Endothelial cell (in vitro differentiated cells): ENCODE data around the gene IGDCC3. TPM values are rescaled to one million over a fixed set of nuclear protein-coding genes. Genes with fewer than 3 reads are reported as not detected.

Experiments used
- DNase-seq: peaks from one replicate; pipeline ENCODE4 v3.0.0; 2021; ENCODE audit warnings: low spot score
- H3K27ac Mint-ChIP-seq: one replicate; pipeline ENCODE4 v1.8.0; 2021; ENCODE audit warnings: mixed read lengths, inconsistent platforms; ENCODE audit not compliant: unreplicated experiment
- H3K27me3 Mint-ChIP-seq: one replicate; pipeline ENCODE4 v1.8.0; 2021; ENCODE audit warnings: mild to moderate bottlenecking, moderate library complexity, mixed read lengths, inconsistent platforms; ENCODE audit not compliant: unreplicated experiment
- H3K36me3 Mint-ChIP-seq: one replicate; pipeline ENCODE4 v1.8.0; 2021; ENCODE audit warnings: mild to moderate bottlenecking, low read depth, mixed read lengths, inconsistent platforms; ENCODE audit not compliant: unreplicated experiment
- H3K4me1 Mint-ChIP-seq: one replicate; pipeline ENCODE4 v1.8.0; 2021; ENCODE audit warnings: mild to moderate bottlenecking, mixed read lengths, inconsistent platforms; ENCODE audit not compliant: unreplicated experiment
- H3K4me3 Mint-ChIP-seq: one replicate; pipeline ENCODE4 v1.8.0; 2021; ENCODE audit warnings: mild to moderate bottlenecking, mixed read lengths, inconsistent platforms; ENCODE audit not compliant: unreplicated experiment
- H3K9me3 Mint-ChIP-seq: one replicate; pipeline ENCODE4 v1.8.0; 2021; ENCODE audit warnings: mixed read lengths, inconsistent platforms; ENCODE audit not compliant: unreplicated experiment
- total RNA-seq: library from RNA; stranded (reverse); fragmentation: NEBNext Ultra II Directional; extraction: Animal tissue kit (Norgen Biotek cat#: 25700); gene quantifications from one replicate; pipeline ENCODE4 v1.2.1, GENCODE V29; 2021; ENCODE audit not compliant: unreplicated experiment
- TF ChIP-seq, protein P1 (sequence below): fragments of 200-600 bp; sonication (generic); IDR thresholded peaks from one replicate; pipeline ENCODE4 v1.5.0; 2021; ENCODE audit warnings: antibody characterized with exemption; ENCODE audit not compliant: unreplicated experiment

The IGDCC3 gene
- total RNA-seq, 1 donor from 2014 or later: 538 TPM

DNA sequence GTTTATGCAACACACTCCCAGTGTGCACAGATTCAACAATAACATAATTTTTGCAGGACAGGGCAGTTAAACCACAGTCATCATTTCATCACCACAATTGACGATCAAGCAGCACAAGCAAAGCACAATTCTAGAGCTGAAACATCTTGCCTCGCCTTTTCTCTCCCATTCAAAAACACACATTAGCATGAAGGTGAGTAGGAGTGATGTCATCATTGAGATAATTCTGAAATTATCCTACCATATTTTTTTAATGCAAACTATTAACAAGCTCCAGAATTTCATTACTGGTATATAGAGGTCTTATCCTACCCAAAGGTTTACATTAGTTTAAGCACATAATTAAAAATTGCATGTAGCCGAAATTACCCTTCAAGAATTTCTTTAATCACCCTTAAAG lies 3.5 kb downstream of the IGDCC3 start:
- TF ChIP-seq, protein P1, sequence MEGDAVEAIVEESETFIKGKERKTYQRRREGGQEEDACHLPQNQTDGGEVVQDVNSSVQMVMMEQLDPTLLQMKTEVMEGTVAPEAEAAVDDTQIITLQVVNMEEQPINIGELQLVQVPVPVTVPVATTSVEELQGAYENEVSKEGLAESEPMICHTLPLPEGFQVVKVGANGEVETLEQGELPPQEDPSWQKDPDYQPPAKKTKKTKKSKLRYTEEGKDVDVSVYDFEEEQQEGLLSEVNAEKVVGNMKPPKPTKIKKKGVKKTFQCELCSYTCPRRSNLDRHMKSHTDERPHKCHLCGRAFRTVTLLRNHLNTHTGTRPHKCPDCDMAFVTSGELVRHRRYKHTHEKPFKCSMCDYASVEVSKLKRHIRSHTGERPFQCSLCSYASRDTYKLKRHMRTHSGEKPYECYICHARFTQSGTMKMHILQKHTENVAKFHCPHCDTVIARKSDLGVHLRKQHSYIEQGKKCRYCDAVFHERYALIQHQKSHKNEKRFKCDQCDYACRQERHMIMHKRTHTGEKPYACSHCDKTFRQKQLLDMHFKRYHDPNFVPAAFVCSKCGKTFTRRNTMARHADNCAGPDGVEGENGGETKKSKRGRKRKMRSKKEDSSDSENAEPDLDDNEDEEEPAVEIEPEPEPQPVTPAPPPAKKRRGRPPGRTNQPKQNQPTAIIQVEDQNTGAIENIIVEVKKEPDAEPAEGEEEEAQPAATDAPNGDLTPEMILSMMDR: no peak

GRCh38 chr15:65373163-65373651 lies 4.6 kb downstream of the IGDCC3 start:
- Mint-ChIP-seq H3K4me3 (peak overlapping the region; percentile 99), H3K4me1 (peaks cover 73% of the 10 kb centered on the region), H3K27me3 (peaks cover 6% of the 10 kb centered on the region), H3K9me3 (no peaks in the 10 kb centered on the region), H3K27ac (peak overlapping the region; percentile 78), H3K36me3 (peaks cover 56% of the 10 kb centered on the region)
- TF ChIP-seq, protein P1: no peak
- no peak for DNase-seq

More for the DNA sequence above, 3.5 kb downstream of the IGDCC3 start:
- Mint-ChIP-seq H3K27me3 (peaks cover 4% of the 10 kb centered on the region), H3K4me1 (peaks cover 70% of the 10 kb centered on the region), H3K9me3 (no peaks in the 10 kb centered on the region), H3K27ac (peak overlapping the region; percentile 65), H3K4me3 (peak overlapping the region; percentile 99), H3K36me3 (peaks cover 55% of the 10 kb centered on the region)
- DNase-seq: no peak

DNA sequence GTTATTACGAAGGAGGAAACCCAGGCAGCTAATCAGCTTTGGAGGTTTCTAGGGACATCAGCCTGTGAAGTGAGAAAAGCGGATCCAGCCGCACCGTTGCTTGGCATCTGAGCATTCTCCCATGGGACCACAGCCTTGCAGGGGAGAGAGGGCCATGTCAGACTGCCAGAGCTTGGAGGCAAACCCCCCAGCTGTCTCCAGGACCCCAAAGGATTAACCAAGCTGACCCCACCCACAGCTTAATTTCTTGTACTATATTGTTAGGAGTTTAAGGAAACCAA lies 5.1 kb downstream of the IGDCC3 start:
- Mint-ChIP-seq H3K4me3 (no peak overlapping the region), H3K36me3 (peaks cover 57% of the 10 kb centered on the region), H3K4me1 (peaks cover 77% of the 10 kb centered on the region), H3K27ac (no peak overlapping the region), H3K27me3 (peaks cover 9% of the 10 kb centered on the region), H3K9me3 (no peaks in the 10 kb centered on the region)
- DNase-seq: no peak
- TF ChIP-seq, protein P1: no peak

- Mint-ChIP-seq H3K4me3 (no peak overlapping the region), H3K4me1 (peaks cover 81% of the 10 kb centered on the region), H3K27ac (no peak overlapping the region), H3K9me3 (no peaks in the 10 kb centered on the region), H3K27me3 (peaks cover 11% of the 10 kb centered on the region), H3K36me3 (peaks cover 60% of the 10 kb centered on the region)
- DNase-seq: no peak
- TF ChIP-seq, protein P1: no peak
Observed at GRCh38 chr15:65371976-65372786, 5.6 kb downstream of the IGDCC3 start.

DNA sequence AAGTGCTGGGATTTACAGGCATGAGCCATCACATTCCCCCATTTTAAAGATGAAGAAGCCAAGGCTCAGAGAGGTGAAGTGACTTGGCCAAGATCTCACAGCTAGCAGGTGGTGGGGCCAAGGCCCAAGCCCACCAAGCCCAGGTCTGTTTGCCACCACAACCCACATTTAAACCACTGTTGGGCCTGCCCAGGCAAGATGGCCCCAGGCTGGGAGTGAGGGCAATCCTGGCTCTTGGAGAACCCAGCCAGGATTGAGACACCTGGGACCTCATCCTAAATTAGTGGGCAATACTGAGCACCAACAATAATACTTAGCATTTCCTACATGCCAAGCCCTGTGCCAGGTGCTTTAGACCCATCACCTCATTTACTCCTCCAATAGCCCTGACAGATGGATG lies 6.9 kb downstream of the IGDCC3 start:
- Mint-ChIP-seq H3K27ac (peak overlapping the region; percentile 67), H3K4me3 (no peak overlapping the region), H3K9me3 (no peaks in the 10 kb centered on the region), H3K4me1 (peaks cover 88% of the 10 kb centered on the region), H3K27me3 (peaks cover 9% of the 10 kb centered on the region), H3K36me3 (peaks cover 58% of the 10 kb centered on the region)
- TF ChIP-seq, protein P1: no peak
- no peak for DNase-seq
